IMR-90 (cell line): Measurements from ENCODE around the gene SPESP1.
A peak's percentile ranks its signal among the peaks of the same experiment; 100 is the strongest.

Experiments
- BHLHE40 ChIP-seq: fragments of 150-350 bp; IDR thresholded peaks from 2 replicates; pipeline ENCODE4 v1.6.1; 2016; ENCODE audit warnings: mild to moderate bottlenecking, low read depth, low read length
- CEBPB ChIP-seq: IDR thresholded peaks from 2 replicates; pipeline ENCODE4 v1.6.1; 2012; ENCODE audit warnings: low read depth, low read length, improper control_type of control experiment
- CHD1 ChIP-seq: IDR thresholded peaks from 2 replicates; pipeline ENCODE4 v1.6.1; 2012; ENCODE audit warnings: low read depth, low read length, improper control_type of control experiment
- CTCF ChIP-seq: conservative IDR thresholded peaks from 2 replicates; pipeline ENCODE4 v1.5.1; 2012; ENCODE audit warnings: mild to moderate bottlenecking, low read depth, low read length, improper control_type of control experiment
- FOS ChIP-seq: fragments of 150-350 bp; IDR thresholded peaks from 2 replicates; pipeline ENCODE4 v1.6.1; 2016; ENCODE audit warnings: low read depth, low read length
- MAFK ChIP-seq: IDR thresholded peaks from 2 replicates; pipeline ENCODE4 v1.6.1; 2012; ENCODE audit warnings: low read depth, low read length, improper control_type of control experiment
- MAZ ChIP-seq: IDR thresholded peaks from 2 replicates; pipeline ENCODE4 v1.6.1; 2012; ENCODE audit warnings: low read depth, mild to moderate bottlenecking, low read length, improper control_type of control experiment, moderate library complexity, borderline replicate concordance
- MXI1 ChIP-seq: IDR thresholded peaks from 2 replicates; pipeline ENCODE4 v1.6.1; 2012; ENCODE audit warnings: low read depth, mild to moderate bottlenecking, low read length, moderate library complexity, borderline replicate concordance
- POLR2A ChIP-seq: IDR thresholded peaks from 2 replicates; pipeline ENCODE4 v1.6.1; 2012; ENCODE audit warnings: mild to moderate bottlenecking, low read depth, low read length
- RAD21 ChIP-seq: IDR thresholded peaks from 2 replicates; pipeline ENCODE4 v1.6.1; 2012; ENCODE audit warnings: low read length, improper control_type of control experiment
- RFX5 ChIP-seq: IDR thresholded peaks from 2 replicates; pipeline ENCODE4 v1.8.0; 2012; ENCODE audit warnings: low read depth, mild to moderate bottlenecking, low read length, moderate library complexity
- SMC3 ChIP-seq: fragments of 150-350 bp; IDR thresholded peaks from 2 replicates; pipeline ENCODE4 v1.6.1; 2016; ENCODE audit warnings: low read depth, mild to moderate bottlenecking, antibody characterized with exemption, low read length, moderate library complexity
- USF2 ChIP-seq: fragments of 150-350 bp; IDR thresholded peaks from 2 replicates; pipeline ENCODE4 v1.6.1; 2017; ENCODE audit warnings: mild to moderate bottlenecking, antibody characterized with exemption, low read length, low read depth

GRCh38 chr15:68967948-68968347 is 37.6 kb downstream of the SPESP1 start:
- TF ChIP-seq CTCF: no peak
- TF ChIP-seq POLR2A: no peak
- no peak for TF ChIP-seq USF2
- no peak for TF ChIP-seq RFX5
- TF ChIP-seq BHLHE40: no peak
- no peak for TF ChIP-seq SMC3
- no peak for TF ChIP-seq MXI1
- no peak for TF ChIP-seq FOS
- TF ChIP-seq MAFK: peak; percentile 95
- no peak for TF ChIP-seq CEBPB
- TF ChIP-seq MAZ: no peak
- no peak for TF ChIP-seq RAD21
- TF ChIP-seq CHD1: no peak
